Right atrium auricular region (tissue), 2 donors: ENCODE results near the gene TENM4. TPM values are rescaled to one million over a fixed set of nuclear protein-coding genes. Genes with fewer than 3 reads are reported as not detected.

ENCODE experiments used
- DNase-seq: peaks from one replicate; pipeline ENCODE4 v3.0.0-alpha.2; 2019; ENCODE audit warnings: low spot score
- H3K27ac ChIP-seq, 2 donors: fragments of 200-600 bp; sonication (generic); 1 replicate in 1 of 2; 2 replicates in 1 of 2; pipeline ENCODE4 v1.5.1; 2016 to 2019
- H3K27me3 ChIP-seq, 2 donors: fragments of 200-600 bp; sonication (generic); one replicate each; pipeline versions ENCODE4 v1.5.1 to v1.6.0; 2017 to 2019
- H3K36me3 ChIP-seq: fragments of 200-600 bp; sonication (generic); one replicate; pipeline ENCODE4 v1.5.1; 2016
- H3K4me1 ChIP-seq, 2 donors: fragments of 200-600 bp; sonication (generic); one replicate each; pipeline versions ENCODE4 v1.5.1 to v1.6.0; 2017 to 2019
- H3K4me3 ChIP-seq, 2 donors: fragments of 200-600 bp; sonication (generic); 1 replicate in 1 of 2; 2 replicates in 1 of 2; pipeline ENCODE4 v1.5.1; 2017 to 2019; ENCODE audit warnings: mild to moderate bottlenecking in 1 of 2, moderate library complexity in 1 of 2
- H3K9me3 ChIP-seq, 2 donors: fragments of 200-600 bp; sonication (generic); one replicate each; pipeline ENCODE4 v1.5.1; 2019
- total RNA-seq, 2 donors: library from RNA; depleted of rRNA; stranded (reverse); fragments of >200 nt; gene quantifications; one replicate each; pipeline ENCODE4 v1.1.0, GENCODE V29; 2016
- TF ChIP-seq, protein P1 (sequence below), 2 donors: fragments of 200-600 bp; sonication (generic); IDR thresholded peaks; one replicate each; pipeline ENCODE4 v1.5.1; 2019; ENCODE audit warnings: antibody characterized with exemption in 2 of 2

TENM4 gene
- total RNA-seq, 2 donors from 2014 or later: 0.30 to 0.98 TPM

- DNase-seq: no peak
- Histone ChIP-seq H3K36me3 (no peaks in the 10 kb centered on the region), H3K9me3 (no peaks in the 10 kb centered on the region), H3K27ac (no peak overlapping the region), H3K4me3 (no peak overlapping the region), H3K27me3 (no peaks in the 10 kb centered on the region), H3K4me1 (no peaks in the 10 kb centered on the region)
- TF ChIP-seq, protein P1, sequence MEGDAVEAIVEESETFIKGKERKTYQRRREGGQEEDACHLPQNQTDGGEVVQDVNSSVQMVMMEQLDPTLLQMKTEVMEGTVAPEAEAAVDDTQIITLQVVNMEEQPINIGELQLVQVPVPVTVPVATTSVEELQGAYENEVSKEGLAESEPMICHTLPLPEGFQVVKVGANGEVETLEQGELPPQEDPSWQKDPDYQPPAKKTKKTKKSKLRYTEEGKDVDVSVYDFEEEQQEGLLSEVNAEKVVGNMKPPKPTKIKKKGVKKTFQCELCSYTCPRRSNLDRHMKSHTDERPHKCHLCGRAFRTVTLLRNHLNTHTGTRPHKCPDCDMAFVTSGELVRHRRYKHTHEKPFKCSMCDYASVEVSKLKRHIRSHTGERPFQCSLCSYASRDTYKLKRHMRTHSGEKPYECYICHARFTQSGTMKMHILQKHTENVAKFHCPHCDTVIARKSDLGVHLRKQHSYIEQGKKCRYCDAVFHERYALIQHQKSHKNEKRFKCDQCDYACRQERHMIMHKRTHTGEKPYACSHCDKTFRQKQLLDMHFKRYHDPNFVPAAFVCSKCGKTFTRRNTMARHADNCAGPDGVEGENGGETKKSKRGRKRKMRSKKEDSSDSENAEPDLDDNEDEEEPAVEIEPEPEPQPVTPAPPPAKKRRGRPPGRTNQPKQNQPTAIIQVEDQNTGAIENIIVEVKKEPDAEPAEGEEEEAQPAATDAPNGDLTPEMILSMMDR (IDR thresholded peaks at IDR 0.05): no peak
Measured at GRCh38 chr11:78818201-78818600, 622.6 kb downstream of the TENM4 start.

DNA sequence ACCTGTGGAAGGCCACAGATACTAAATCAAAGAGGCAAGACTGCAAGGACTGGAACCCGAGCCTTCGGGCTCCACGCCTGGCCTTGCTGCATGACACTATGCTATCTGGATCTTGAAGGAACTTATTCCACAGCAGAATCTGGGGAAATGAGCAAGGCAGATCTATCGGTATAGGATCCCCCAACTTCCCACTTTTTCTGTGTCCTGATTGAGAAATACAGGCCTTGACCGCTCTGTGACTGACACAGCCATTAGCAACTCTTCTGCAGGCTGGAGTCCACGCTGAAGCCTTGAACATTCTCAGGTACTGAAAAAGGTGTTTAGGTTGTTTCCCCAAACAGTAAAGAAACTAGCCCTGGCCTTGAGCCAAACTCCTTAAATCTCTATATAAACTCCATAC, 625.0 kb downstream of the TENM4 start:
- DNase-seq: no peak
- Histone ChIP-seq H3K27me3 (no peaks in the 10 kb centered on the region), H3K27ac (no peak overlapping the region), H3K4me1 (peaks cover 0 to 10% of the 10 kb centered on the region in 2 donors), H3K9me3 (no peaks in the 10 kb centered on the region), H3K4me3 (no peak overlapping the region), H3K36me3 (no peaks in the 10 kb centered on the region)
- TF ChIP-seq, protein P1 (IDR thresholded peaks at IDR 0.05): no peak

DNA sequence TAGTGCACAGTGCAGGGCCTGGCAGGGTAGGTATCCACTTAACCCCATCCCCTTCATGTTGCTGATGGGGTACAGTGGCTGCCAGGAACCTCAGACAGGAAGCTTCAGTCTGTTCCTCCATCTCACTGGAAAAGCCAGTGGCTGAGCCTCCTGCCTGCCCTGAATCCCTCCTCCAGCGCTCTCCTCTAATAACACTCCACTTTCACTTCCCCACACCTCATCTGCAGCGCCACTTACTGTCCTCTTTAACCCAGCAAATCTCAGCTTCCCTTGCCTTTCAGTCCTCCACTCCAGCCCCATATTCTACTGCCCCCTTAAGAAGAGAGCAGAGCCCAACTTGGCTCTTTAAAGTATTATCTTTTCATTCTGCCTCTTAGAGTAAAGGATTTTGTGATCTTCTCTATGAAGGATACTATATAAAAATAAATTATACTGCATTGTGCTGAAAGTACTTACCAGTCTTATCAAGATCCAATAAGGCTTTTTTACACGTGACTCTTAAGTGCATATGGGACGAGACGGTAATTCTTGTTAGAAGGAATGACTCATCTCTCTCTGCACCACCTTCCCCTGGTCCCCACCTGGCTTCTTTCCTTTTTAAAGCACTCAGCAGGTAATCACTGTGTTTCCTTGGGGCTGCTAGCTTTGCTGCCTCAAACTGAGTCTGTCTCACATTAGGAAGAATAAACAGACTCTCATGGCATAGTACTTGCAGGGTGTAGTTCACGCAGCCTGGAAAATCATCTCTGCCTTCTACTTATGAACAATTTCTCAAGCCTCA, 628.1 kb downstream of the TENM4 start:
- H3K27ac ChIP-seq: no peak overlapping the region
- no peak overlapping the region for H3K4me3 ChIP-seq
- H3K4me1 ChIP-seq: peaks cover 0 to 23% of the 10 kb centered on the region in 2 donors
- no peak for DNase-seq
- no peaks in the 10 kb centered on the region for H3K27me3 ChIP-seq
- H3K9me3 ChIP-seq: no peaks in the 10 kb centered on the region
- TF ChIP-seq, protein P1 (IDR thresholded peaks at IDR 0.05): peak in 1 of 2 donors; percentile 41
- H3K36me3 ChIP-seq: no peaks in the 10 kb centered on the region

DNA sequence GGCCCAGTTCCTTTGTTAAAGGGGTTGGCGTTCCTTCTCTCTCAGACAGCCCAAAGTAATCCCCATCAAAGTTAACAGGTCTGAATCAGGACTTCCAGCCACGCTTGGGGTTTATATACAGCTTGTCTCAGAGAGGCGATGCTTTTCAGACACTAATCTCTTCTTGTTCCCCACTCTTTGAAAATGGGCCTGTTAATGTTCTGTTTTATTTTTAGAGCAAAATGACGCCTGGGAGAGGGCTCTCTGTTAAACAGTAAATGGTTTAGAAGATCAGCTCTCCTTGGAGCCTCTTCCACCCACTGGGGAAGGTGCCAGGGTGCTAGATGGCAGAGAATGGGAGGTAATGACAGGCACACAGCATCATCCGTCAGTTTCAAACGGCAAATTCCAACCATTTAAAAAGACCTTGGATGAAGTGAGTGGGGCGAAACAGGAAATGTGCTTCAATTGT, 630.2 kb downstream of the TENM4 start:
- DNase-seq: no peak

GRCh38 chr11:78809931-78810541, 630.8 kb downstream of the TENM4 start:
- Histone ChIP-seq H3K36me3 (no peaks in the 10 kb centered on the region), H3K9me3 (no peaks in the 10 kb centered on the region), H3K27ac (peak overlapping the region; percentile 32 to 72), H3K27me3 (no peaks in the 10 kb centered on the region), H3K4me3 (no peak overlapping the region), H3K4me1 (peaks cover 0 to 23% of the 10 kb centered on the region in 2 donors)
- no peak for DNase-seq
- TF ChIP-seq, protein P1 (IDR thresholded peaks at IDR 0.05): no peak

More for the DNA sequence above, 630.2 kb downstream of the TENM4 start:
- peaks cover 0 to 23% of the 10 kb centered on the region in 2 donors for H3K4me1 ChIP-seq
- no peaks in the 10 kb centered on the region for H3K36me3 ChIP-seq
- TF ChIP-seq, protein P1 (IDR thresholded peaks at IDR 0.05): no peak
- H3K27ac ChIP-seq: peak overlapping the region; percentile 32 to 72
- H3K27me3 ChIP-seq: no peaks in the 10 kb centered on the region
- H3K4me3 ChIP-seq: no peak overlapping the region
- H3K9me3 ChIP-seq: no peaks in the 10 kb centered on the region
